ENCODE results near the gene ZNF766.

GRCh38 chr19:52296400-52296772 is 27.0 kb downstream of the ZNF766 start:
- TF ChIP-seq SNAI2 (CRISPR knock-in tag; IDR thresholded peaks at IDR 0.05) (no peak), ZC3H10 (CRISPR knock-in tag; IDR thresholded peaks at IDR 0.05) (no peak), ARNTL (CRISPR knock-in tag; IDR thresholded peaks at IDR 0.05; ENCODE audit: borderline replicate concordance, low read depth) (no peak), PATZ1 (CRISPR knock-in tag; IDR thresholded peaks at IDR 0.05; ENCODE audit: borderline replicate concordance) (no peak), ZFP3 (CRISPR knock-in tag; IDR thresholded peaks at IDR 0.05) (no peak), ZNF8 (CRISPR knock-in tag; IDR thresholded peaks at IDR 0.05) (no peak), TOX (CRISPR knock-in tag; IDR thresholded peaks at IDR 0.05; ENCODE audit: borderline replicate concordance) (no peak), ZNF70 (CRISPR knock-in tag; IDR thresholded peaks at IDR 0.05) (no peak), ESRRG (CRISPR knock-in tag; IDR thresholded peaks at IDR 0.05) (no peak), RARB (CRISPR knock-in tag; IDR thresholded peaks at IDR 0.05) (no peak), CREB5 (CRISPR knock-in tag; IDR thresholded peaks at IDR 0.05; ENCODE audit: low read depth) (no peak)

Measured in SK-N-SH treated with all-trans-retinoic acid at 6 μM for 48 hours (cell line).